GM10847 (cell line): ENCODE data around the gene HOXC5.

Source experiments
- POLR2A ChIP-seq: IDR thresholded peaks from 2 replicates; pipeline ENCODE4 v1.6.1; 2011; ENCODE audit not compliant: insufficient read length; ENCODE audit errors: extremely low read depth

Gene HOXC5

GRCh38 chr12:54039417-54040147 lies 6.7 kb downstream of the HOXC5 start:
- TF ChIP-seq POLR2A: no peak

GRCh38 chr12:54040148-54040494 lies 7.3 kb downstream of the HOXC5 start:
- TF ChIP-seq POLR2A: no peak

GRCh38 chr12:54040648-54041047 lies 7.8 kb downstream of the HOXC5 start:
- TF ChIP-seq POLR2A: no peak

- no peak for TF ChIP-seq POLR2A
Observed at GRCh38 chr12:54041097-54041690, 8.3 kb downstream of the HOXC5 start.

- no peak for TF ChIP-seq POLR2A
Observed at GRCh38 chr12:54042970-54043853, 10.4 kb downstream of the HOXC5 start.

- TF ChIP-seq POLR2A: no peak
Observed at GRCh38 chr12:54044425-54045103, 11.7 kb downstream of the HOXC5 start.

GRCh38 chr12:54045401-54045800 lies 12.6 kb downstream of the HOXC5 start:
- TF ChIP-seq POLR2A: no peak

- no peak for TF ChIP-seq POLR2A
Observed at GRCh38 chr12:54045868-54046521, 13.1 kb downstream of the HOXC5 start.

GRCh38 chr12:54046809-54047159 lies 13.9 kb downstream of the HOXC5 start:
- TF ChIP-seq POLR2A: no peak

- TF ChIP-seq POLR2A: no peak
Observed at GRCh38 chr12:54047160-54047963, 14.5 kb downstream of the HOXC5 start.

- no peak for TF ChIP-seq POLR2A
Observed at GRCh38 chr12:54047964-54048303, 15.1 kb downstream of the HOXC5 start.

- no peak for TF ChIP-seq POLR2A
Observed at GRCh38 chr12:54048406-54049093, 15.7 kb downstream of the HOXC5 start.

- TF ChIP-seq POLR2A: no peak
Observed at GRCh38 chr12:54049108-54049507, 16.3 kb downstream of the HOXC5 start.

- no peak for TF ChIP-seq POLR2A
Observed at GRCh38 chr12:54050482-54050810, 17.6 kb downstream of the HOXC5 start.
